NT2/D1 (cell line): ENCODE measurements around the gene HIP1.

Source experiments
- SUZ12 ChIP-seq: IDR thresholded peaks from 2 replicates; pipeline ENCODE4 v1.6.1; 2011; ENCODE audit not compliant: insufficient read length, insufficient read depth; ENCODE audit errors: extremely low read depth
- YY1 ChIP-seq: IDR thresholded peaks from 2 replicates; pipeline ENCODE4 v1.6.1; 2011; ENCODE audit not compliant: insufficient read length, insufficient read depth
- ZNF274 ChIP-seq: IDR thresholded peaks from 2 replicates; pipeline ENCODE4 v1.6.1; 2011; ENCODE audit warnings: mild to moderate bottlenecking, low read depth, low read length

- TF ChIP-seq ZNF274 (no peak), YY1 (no peak), SUZ12 (no peak)
Measured at GRCh38 chr7:75604408-75604807, 134.3 kb downstream of the HIP1 start.
